ENCODE data around the gene C1orf74. TPM values are rescaled to one million over a fixed set of nuclear protein-coding genes. Genes with fewer than 3 reads are reported as not detected.

Gene C1orf74
- total RNA-seq, 1 donor from 2014 or later, result 2.9 TPM

- intact Hi-C loops (cut with micrococcal nuclease), result loop anchor here (5.0 to 10.0 kb wide), 3 partner anchors 685 to 1917 kb away; partner anchors contain the start of gene NEK2
- DNase-seq (ENCODE audit: low spot score), result no peak
- peak overlapping the region; percentile 99 for H3K4me3 Mint-ChIP-seq
- no peaks in the 10 kb centered on the region for H3K27me3 Mint-ChIP-seq (ENCODE audit: insufficient read depth)
- H3K27ac Mint-ChIP-seq, result peak overlapping the region; percentile 64
- H3K4me1 Mint-ChIP-seq (ENCODE audit: low read depth), result peaks cover 79% of the 10 kb centered on the region
- H3K9me3 Mint-ChIP-seq, result no peaks in the 10 kb centered on the region
- peaks cover 88% of the 10 kb centered on the region for H3K36me3 Mint-ChIP-seq (ENCODE audit: low read depth)
Observed at GRCh38 chr1:209759829-209760359, 24.5 kb downstream of the C1orf74 start.

- H3K36me3 Mint-ChIP-seq (ENCODE audit: low read depth), result peaks cover 79% of the 10 kb centered on the region
- no peaks in the 10 kb centered on the region for H3K27me3 Mint-ChIP-seq (ENCODE audit: insufficient read depth)
- no peak for DNase-seq (ENCODE audit: low spot score)
- intact Hi-C loops (cut with micrococcal nuclease), result loop anchor here (5.0 to 10.0 kb wide), 2 partner anchors 686 to 1919 kb away; partner anchors contain the start of gene NEK2
- peak overlapping the region; percentile 98 for H3K27ac Mint-ChIP-seq
- H3K9me3 Mint-ChIP-seq, result no peaks in the 10 kb centered on the region
- peak overlapping the region; percentile 99 for H3K4me3 Mint-ChIP-seq
- peaks cover 80% of the 10 kb centered on the region for H3K4me1 Mint-ChIP-seq (ENCODE audit: low read depth)
Observed at GRCh38 chr1:209758400-209758799, 26.0 kb downstream of the C1orf74 start.

- Mint-ChIP-seq H3K27ac (peak overlapping the region; percentile 98), H3K9me3 (no peaks in the 10 kb centered on the region), H3K36me3 (ENCODE audit: low read depth) (peaks cover 63% of the 10 kb centered on the region), H3K4me3 (peak overlapping the region; percentile 99), H3K4me1 (ENCODE audit: low read depth) (peaks cover 80% of the 10 kb centered on the region), H3K27me3 (ENCODE audit: insufficient read depth) (no peaks in the 10 kb centered on the region)
- intact Hi-C loops (cut with micrococcal nuclease), result loop anchor here (1.0 to 10.0 kb wide), 7 partner anchors 11 to 1920 kb away; partner anchors contain the start of genes C1orf74, NEK2 and UTP25
- DNase-seq (ENCODE audit: low spot score), result peak; percentile 43
Observed at GRCh38 chr1:209756615-209757445, 27.5 kb downstream of the C1orf74 start.

- H3K4me1 Mint-ChIP-seq (ENCODE audit: low read depth), result peaks cover 80% of the 10 kb centered on the region
- H3K36me3 Mint-ChIP-seq (ENCODE audit: low read depth), result peaks cover 56% of the 10 kb centered on the region
- H3K27me3 Mint-ChIP-seq (ENCODE audit: insufficient read depth), result no peaks in the 10 kb centered on the region
- H3K9me3 Mint-ChIP-seq, result no peaks in the 10 kb centered on the region
- peak; percentile 74 for DNase-seq (ENCODE audit: low spot score)
- H3K27ac Mint-ChIP-seq, result peak within 1 kb of the TSS; percentile 98
- intact Hi-C loops (cut with micrococcal nuclease), result loop anchor here (1.0 to 10.0 kb wide), 7 partner anchors 12 to 1921 kb away; partner anchors contain the start of genes C1orf74, NEK2 and UTP25
- H3K4me3 Mint-ChIP-seq, result peak within 1 kb of the TSS; percentile 99
Observed at GRCh38 chr1:209755926-209756614, 28.3 kb downstream of the C1orf74 start, which contains the start of gene TRAF3IP3. TRAF3IP3 (plus strand) TSS chr1:209756053; CDS start chr1:209760040, 3,987 bp downstream.

GRCh38 chr1:209755256-209755655, 29.1 kb downstream of the C1orf74 start:
- H3K27me3 Mint-ChIP-seq (ENCODE audit: insufficient read depth), result no peaks in the 10 kb centered on the region
- H3K4me1 Mint-ChIP-seq (ENCODE audit: low read depth), result peaks cover 80% of the 10 kb centered on the region
- H3K4me3 Mint-ChIP-seq, result peak overlapping the region; percentile 99
- H3K27ac Mint-ChIP-seq, result peak overlapping the region; percentile 98
- H3K9me3 Mint-ChIP-seq, result no peaks in the 10 kb centered on the region
- H3K36me3 Mint-ChIP-seq (ENCODE audit: low read depth), result peaks cover 49% of the 10 kb centered on the region
- intact Hi-C loops (cut with micrococcal nuclease), result loop anchor here (5.0 to 10.0 kb wide), 2 partner anchors 690 to 1922 kb away; partner anchors contain the start of gene NEK2
- no peak for DNase-seq (ENCODE audit: low spot score)

- intact Hi-C loops (cut with micrococcal nuclease), result loop anchor here (1.0 to 10.0 kb wide), 6 partner anchors 15 to 692 kb away; partner anchors contain the start of gene C1orf74
- peaks cover 26% of the 10 kb centered on the region for H3K36me3 Mint-ChIP-seq (ENCODE audit: low read depth)
Observed at GRCh38 chr1:209752890-209753289, 31.5 kb downstream of the C1orf74 start.

GRCh38 chr1:209751627-209752231, 32.6 kb downstream of the C1orf74 start:
- peak overlapping the region; percentile 69 for H3K4me3 Mint-ChIP-seq
- peaks cover 15% of the 10 kb centered on the region for H3K36me3 Mint-ChIP-seq (ENCODE audit: low read depth)
- no peaks in the 10 kb centered on the region for H3K27me3 Mint-ChIP-seq (ENCODE audit: insufficient read depth)
- intact Hi-C loops (cut with micrococcal nuclease), result loop anchor here (1.0 to 10.0 kb wide), 8 partner anchors 15 to 693 kb away; partner anchors contain the start of gene C1orf74
- peak; percentile 42 for DNase-seq (ENCODE audit: low spot score)
- no peaks in the 10 kb centered on the region for H3K9me3 Mint-ChIP-seq
- peak overlapping the region; percentile 98 for H3K27ac Mint-ChIP-seq
- H3K4me1 Mint-ChIP-seq (ENCODE audit: low read depth), result peaks cover 86% of the 10 kb centered on the region

More at GRCh38 chr1:209752890-209753289, 31.5 kb downstream of the C1orf74 start:
- DNase-seq (ENCODE audit: low spot score), result no peak
- no peaks in the 10 kb centered on the region for H3K27me3 Mint-ChIP-seq (ENCODE audit: insufficient read depth)
- H3K27ac Mint-ChIP-seq, result peak overlapping the region; percentile 98
- H3K4me3 Mint-ChIP-seq, result no peak overlapping the region
- no peaks in the 10 kb centered on the region for H3K9me3 Mint-ChIP-seq
- peaks cover 76% of the 10 kb centered on the region for H3K4me1 Mint-ChIP-seq (ENCODE audit: low read depth)

- no peaks in the 10 kb centered on the region for H3K36me3 Mint-ChIP-seq (ENCODE audit: low read depth)
- no peak for DNase-seq (ENCODE audit: low spot score)
- peak overlapping the region; percentile 38 for H3K4me3 Mint-ChIP-seq
- H3K4me1 Mint-ChIP-seq (ENCODE audit: low read depth), result peaks cover 81% of the 10 kb centered on the region
- no peaks in the 10 kb centered on the region for H3K27me3 Mint-ChIP-seq (ENCODE audit: insufficient read depth)
- peak overlapping the region; percentile 84 for H3K27ac Mint-ChIP-seq
- no peaks in the 10 kb centered on the region for H3K9me3 Mint-ChIP-seq
- intact Hi-C loops (cut with micrococcal nuclease), result loop anchor here (1.0 to 10.0 kb wide), 4 partner anchors 33 to 695 kb away; partner anchors contain the start of gene HSD11B1
Observed at GRCh38 chr1:209749670-209750323, 34.6 kb downstream of the C1orf74 start.

- Mint-ChIP-seq H3K4me1 (ENCODE audit: low read depth) (peaks cover 79% of the 10 kb centered on the region), H3K9me3 (no peaks in the 10 kb centered on the region), H3K36me3 (ENCODE audit: low read depth) (no peaks in the 10 kb centered on the region), H3K4me3 (peak overlapping the region; percentile 38), H3K27me3 (ENCODE audit: insufficient read depth) (no peaks in the 10 kb centered on the region), H3K27ac (peak overlapping the region; percentile 84)
- no peak for DNase-seq (ENCODE audit: low spot score)
- intact Hi-C loops (cut with micrococcal nuclease), result loop anchor here (1.0 to 10.0 kb wide), 3 partner anchors 33 to 414 kb away; partner anchors contain the start of gene HSD11B1
Observed at GRCh38 chr1:209749205-209749604, 35.2 kb downstream of the C1orf74 start.

- H3K27ac Mint-ChIP-seq, result peak overlapping the region; percentile 90
- no peaks in the 10 kb centered on the region for H3K9me3 Mint-ChIP-seq
- H3K4me1 Mint-ChIP-seq (ENCODE audit: low read depth), result peaks cover 75% of the 10 kb centered on the region
- H3K4me3 Mint-ChIP-seq, result no peak overlapping the region
- no peaks in the 10 kb centered on the region for H3K36me3 Mint-ChIP-seq (ENCODE audit: low read depth)
- DNase-seq (ENCODE audit: low spot score), result no peak
- H3K27me3 Mint-ChIP-seq (ENCODE audit: insufficient read depth), result no peaks in the 10 kb centered on the region
- intact Hi-C loops (cut with micrococcal nuclease), result loop anchor here (1.0 to 10.0 kb wide), 3 partner anchors 32 to 414 kb away; partner anchors contain the start of gene HSD11B1
Observed at GRCh38 chr1:209748620-209749019, 35.7 kb downstream of the C1orf74 start.

GRCh38 chr1:209747580-209748262, 36.6 kb downstream of the C1orf74 start:
- peak; percentile 78 for DNase-seq (ENCODE audit: low spot score)
- H3K27ac Mint-ChIP-seq, result peak overlapping the region; percentile 90
- no peaks in the 10 kb centered on the region for H3K27me3 Mint-ChIP-seq (ENCODE audit: insufficient read depth)
- H3K4me3 Mint-ChIP-seq, result peak overlapping the region; percentile 69
- H3K4me1 Mint-ChIP-seq (ENCODE audit: low read depth), result peaks cover 75% of the 10 kb centered on the region
- no peaks in the 10 kb centered on the region for H3K36me3 Mint-ChIP-seq (ENCODE audit: low read depth)
- intact Hi-C loops (cut with micrococcal nuclease), result loop anchor here (1.0 to 10.0 kb wide), 13 partner anchors 11 to 413 kb away; no protein-coding TSS in a partner anchor
- H3K9me3 Mint-ChIP-seq, result no peaks in the 10 kb centered on the region
